Loucy (cell line): ENCODE data around the gene GJB4.
"Not testable (repeated sequence)": the region's sequence is repeated elsewhere in the genome, so short reads cannot be mapped to it uniquely, and the experiment has no call there.

Experiments
- H2AFZ ChIP-seq: fragments of 200-600 bp; sonication (generic); 2 replicates; pipeline ENCODE4 v1.6.0; 2016; ENCODE audit warnings: antibody characterized with exemption, mild to moderate bottlenecking, low read length, moderate library complexity
- H3F3A ChIP-seq: fragments of 200-600 bp; 2 replicates; pipeline ENCODE4 v1.6.0; 2016; ENCODE audit warnings: antibody characterized with exemption, low read depth, mild to moderate bottlenecking
- H3K27me3 ChIP-seq: fragments of 200-600 bp; sonication (generic); 2 replicates; pipeline ENCODE4 v1.6.1; 2014; ENCODE audit warnings: low read length, mild to moderate bottlenecking; ENCODE audit not compliant: insufficient read depth, poor library complexity, severe bottlenecking
- H3K36me3 ChIP-seq: fragments of 200-600 bp; sonication (generic); 2 replicates; pipeline ENCODE4 v1.6.1; 2016; ENCODE audit warnings: low read length; ENCODE audit not compliant: insufficient read depth
- H3K4me1 ChIP-seq: fragments of 200-600 bp; sonication (generic); 2 replicates; pipeline ENCODE4 v1.5.1; 2014; ENCODE audit warnings: low read length, mild to moderate bottlenecking; ENCODE audit not compliant: insufficient read depth, poor library complexity, severe bottlenecking
- H3K4me2 ChIP-seq: fragments of 200-600 bp; sonication (generic); 2 replicates; pipeline ENCODE4 v1.6.0; 2014; ENCODE audit warnings: antibody characterized with exemption, low read length, low read depth, mild to moderate bottlenecking; ENCODE audit not compliant: poor library complexity, severe bottlenecking
- H3K4me3 ChIP-seq: fragments of 200-600 bp; sonication (generic); 2 replicates; pipeline ENCODE4 v1.5.1; 2014; ENCODE audit warnings: low read length, mild to moderate bottlenecking, mixed read lengths; ENCODE audit not compliant: poor library complexity, severe bottlenecking
- H3K79me2 ChIP-seq: fragments of 200-600 bp; sonication (generic); 2 replicates; pipeline ENCODE4 v1.6.1; 2014; ENCODE audit warnings: low read length; ENCODE audit not compliant: insufficient read depth
- H3K9ac ChIP-seq: fragments of 200-600 bp; sonication (generic); 2 replicates; pipeline ENCODE4 v1.6.0; 2014; ENCODE audit warnings: mild to moderate bottlenecking, low read depth, low read length, moderate library complexity; ENCODE audit not compliant: poor library complexity, severe bottlenecking
- H3K9me2 ChIP-seq: fragments of 200-600 bp; sonication (generic); replicated peaks from 2 replicates; pipeline ENCODE4 v1.6.1; 2016; ENCODE audit warnings: low read depth, low read length, mixed read lengths
- H3K9me3 ChIP-seq: fragments of 200-600 bp; sonication (generic); 2 replicates; pipeline ENCODE4 v1.6.1; 2014; ENCODE audit warnings: mild to moderate bottlenecking, antibody characterized with exemption, low read length, low read depth; ENCODE audit not compliant: insufficient read depth
- H4K20me1 ChIP-seq: fragments of 200-600 bp; sonication (generic); 2 replicates; pipeline ENCODE4 v1.6.0; 2014; ENCODE audit warnings: antibody characterized with exemption, low read length, mild to moderate bottlenecking; ENCODE audit not compliant: insufficient read depth, poor library complexity, severe bottlenecking
- CTCF ChIP-seq: fragments of 200-600 bp; sonication (generic); conservative IDR thresholded peaks from 2 replicates; pipeline ENCODE4 v1.5.1; 2014; ENCODE audit warnings: mild to moderate bottlenecking, antibody characterized with exemption, low read length
- EZH2phosphoT487 ChIP-seq: fragments of 200-600 bp; IDR thresholded peaks from 2 replicates; pipeline ENCODE4 v1.6.1; 2018; ENCODE audit warnings: antibody characterized with exemption, mild to moderate bottlenecking, moderate library complexity, borderline replicate concordance

The GJB4 gene

GRCh38 chr1:34770891-34771504 is 11.5 kb downstream of the GJB4 start:
- Histone ChIP-seq H3K4me2 (no peak overlapping the region), H3K9me2 (no peaks in the 10 kb centered on the region), H3K4me3 (no peak overlapping the region), H2AFZ (no peak overlapping the region), H3K79me2 (no peaks in the 10 kb centered on the region), H3K36me3 (no peaks in the 10 kb centered on the region), H4K20me1 (no peaks in the 10 kb centered on the region), H3K4me1 (no peaks in the 10 kb centered on the region), H3K9ac (no peak overlapping the region), H3K27me3 (no peaks in the 10 kb centered on the region), H3K9me3 (no peaks in the 10 kb centered on the region), H3F3A (no peaks in the 10 kb centered on the region)
- TF ChIP-seq CTCF (no peak), EZH2phosphoT487 (no peak)

- H3F3A ChIP-seq: no peaks in the 10 kb centered on the region
- H3K27me3 ChIP-seq: no peaks in the 10 kb centered on the region
- no peaks in the 10 kb centered on the region for H4K20me1 ChIP-seq
- no peaks in the 10 kb centered on the region for H3K79me2 ChIP-seq
- TF ChIP-seq CTCF: no peak
- no peak for TF ChIP-seq EZH2phosphoT487
- H3K9me3 ChIP-seq: no peaks in the 10 kb centered on the region
- no peak overlapping the region for H3K4me3 ChIP-seq
- H3K4me1 ChIP-seq: no peaks in the 10 kb centered on the region
- no peak overlapping the region for H3K9ac ChIP-seq
- no peaks in the 10 kb centered on the region for H3K9me2 ChIP-seq
- H3K36me3 ChIP-seq: no peaks in the 10 kb centered on the region
- H3K4me2 ChIP-seq: no peak overlapping the region
- H2AFZ ChIP-seq: no peak overlapping the region
These were observed 12.2 kb downstream of the GJB4 start for GRCh38 chr1:34771573-34772371.

GRCh38 chr1:34773114-34773513 is 13.6 kb downstream of the GJB4 start:
- not testable (repeated sequence) for H3K27me3 ChIP-seq

More at GRCh38 chr1:34773114-34773513, 13.6 kb downstream of the GJB4 start:
- not testable (repeated sequence) for H3F3A ChIP-seq, H3K4me1 ChIP-seq, H3K36me3 ChIP-seq, H2AFZ ChIP-seq, H3K79me2 ChIP-seq, H3K4me2 ChIP-seq, H3K9me3 ChIP-seq, H3K4me3 ChIP-seq, H3K9me2 ChIP-seq, H4K20me1 ChIP-seq, H3K9ac ChIP-seq
